A172 (cell line): ENCODE results near the gene HYDIN. TPM values are rescaled to one million over a fixed set of nuclear protein-coding genes. Genes with fewer than 3 reads are reported as not detected.
"Not testable (repeated sequence)": the region's sequence is repeated elsewhere in the genome, so short reads cannot be mapped to it uniquely, and the experiment has no call there.

Experiments used
- DNase-seq: peaks from one replicate; pipeline ENCODE4 v3.0.0-alpha.2; 2015; ENCODE audit warnings: low spot score
- total RNA-seq: library from RNA; depleted of rRNA; stranded (reverse); fragments of >200 nt; shearing (Covaris generic); gene quantifications from 2 replicates; pipeline ENCODE4 v1.2.3, GENCODE V29; 2014

HYDIN gene
- total RNA-seq, 1 experiment from 2014 or later, result 0.31 TPM

DNA sequence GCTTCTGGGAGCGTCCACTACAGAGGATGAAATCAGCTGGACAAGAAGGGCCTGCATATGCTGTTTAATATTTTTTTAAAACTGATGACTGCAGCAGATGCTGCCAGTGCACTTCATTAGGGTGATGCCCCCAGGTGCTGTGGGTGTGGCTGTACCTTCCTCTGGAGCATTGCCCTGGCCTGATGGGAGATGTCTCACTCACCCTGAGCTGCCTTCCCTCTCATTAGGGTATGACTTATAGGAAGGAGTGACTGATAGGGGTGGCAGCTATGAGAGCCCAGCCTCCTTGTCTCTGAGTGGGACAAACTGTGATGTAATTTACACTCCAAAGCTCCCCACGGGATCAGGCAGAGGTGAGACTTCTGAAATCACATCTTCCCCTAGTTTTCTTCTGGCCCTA, 234.7 kb downstream of the HYDIN start:
- DNase-seq, result not testable (repeated sequence)

DNA sequence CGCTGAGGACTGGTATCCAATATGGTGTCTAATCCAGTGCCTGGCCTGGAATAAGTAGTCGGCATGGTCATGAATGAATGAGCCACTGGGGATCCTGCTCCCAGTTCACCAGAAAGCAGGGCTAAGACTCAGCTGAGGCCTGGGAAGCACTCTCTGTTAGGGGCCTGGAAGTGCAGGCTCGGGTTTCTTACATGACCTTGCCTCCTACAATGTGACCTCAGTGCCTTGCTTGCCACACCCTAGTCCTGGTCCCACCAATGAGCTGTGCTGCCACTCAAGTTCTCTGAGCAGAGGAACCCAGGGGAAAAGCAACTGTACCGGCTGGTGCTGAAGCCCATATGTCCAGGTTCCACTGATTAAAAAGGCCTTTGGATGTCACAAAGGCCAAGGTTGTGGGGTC, 238.0 kb downstream of the HYDIN start:
- DNase-seq, result not testable (repeated sequence)

DNA sequence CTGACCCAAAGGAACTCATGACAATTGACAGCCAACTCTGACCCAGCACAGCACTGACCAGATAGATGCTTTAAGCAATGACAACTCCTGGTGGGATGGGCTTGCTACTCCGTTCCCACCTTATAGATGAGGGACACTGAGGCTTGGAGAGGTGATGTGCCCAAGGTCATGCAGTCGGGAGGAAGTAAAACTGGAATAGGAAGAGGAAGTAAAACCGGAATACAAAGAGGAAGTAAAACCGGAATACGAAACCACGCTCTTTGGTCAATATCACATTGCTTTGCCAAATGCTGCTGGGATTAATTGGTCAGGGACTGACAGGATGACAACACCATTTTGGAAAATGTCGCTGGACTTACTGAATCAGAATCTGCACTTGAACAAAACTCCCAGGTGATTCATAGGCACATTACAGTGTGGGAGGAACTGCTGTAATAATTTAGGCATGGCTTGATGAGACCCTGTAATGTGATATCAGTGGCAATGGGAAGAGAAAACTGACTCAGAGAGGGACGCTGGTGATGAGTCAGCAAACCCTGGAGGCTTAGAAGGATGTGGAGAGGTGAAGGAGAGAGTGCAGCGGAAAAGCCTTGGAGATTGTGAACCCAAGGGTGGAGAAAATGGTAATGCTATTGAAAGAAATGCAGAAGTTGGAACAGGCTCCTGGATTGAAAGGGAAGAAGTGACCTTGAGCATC, 243.4 kb downstream of the HYDIN start:
- not testable (repeated sequence) for DNase-seq

DNA sequence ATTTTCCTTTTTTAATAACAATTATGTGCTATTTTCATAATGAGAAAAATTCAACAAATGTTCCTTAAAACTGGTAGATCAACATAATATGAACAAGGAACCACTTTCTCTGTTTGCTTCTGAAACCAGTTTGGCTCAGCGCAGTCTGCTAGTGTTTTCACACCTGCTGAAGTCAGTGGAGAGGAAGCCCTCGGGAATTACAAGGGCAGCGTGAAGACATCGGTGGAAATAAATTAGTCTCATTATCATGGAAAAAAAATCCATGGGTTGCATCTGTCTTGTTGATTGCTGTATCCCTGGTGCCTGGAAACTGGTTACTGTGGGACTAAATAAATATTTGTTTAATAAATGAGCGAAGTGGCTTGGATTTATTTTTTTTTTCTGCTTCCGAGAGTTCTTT, 245.8 kb downstream of the HYDIN start:
- DNase-seq, result not testable (repeated sequence)

DNA sequence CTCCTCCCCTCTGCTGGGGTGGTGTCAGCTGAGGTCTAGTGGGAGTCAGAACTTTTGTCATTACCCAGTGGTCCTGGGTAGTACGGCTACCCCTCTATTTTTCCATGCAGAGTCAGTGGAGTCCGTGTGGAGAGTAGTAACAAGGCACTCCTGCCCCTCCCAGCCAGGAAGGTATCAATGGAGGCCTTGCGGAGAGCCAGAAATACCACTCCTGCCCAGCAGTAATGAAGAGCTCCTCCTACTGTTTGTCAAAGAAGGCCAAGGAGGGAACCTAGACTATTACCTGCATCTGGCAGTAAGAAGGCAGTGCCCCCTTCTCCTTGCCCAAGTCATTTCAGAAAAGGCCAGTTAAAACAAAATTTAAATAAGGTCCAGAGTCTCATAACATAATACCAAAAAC, 262.2 kb downstream of the HYDIN start:
- DNase-seq, result not testable (repeated sequence)

DNA sequence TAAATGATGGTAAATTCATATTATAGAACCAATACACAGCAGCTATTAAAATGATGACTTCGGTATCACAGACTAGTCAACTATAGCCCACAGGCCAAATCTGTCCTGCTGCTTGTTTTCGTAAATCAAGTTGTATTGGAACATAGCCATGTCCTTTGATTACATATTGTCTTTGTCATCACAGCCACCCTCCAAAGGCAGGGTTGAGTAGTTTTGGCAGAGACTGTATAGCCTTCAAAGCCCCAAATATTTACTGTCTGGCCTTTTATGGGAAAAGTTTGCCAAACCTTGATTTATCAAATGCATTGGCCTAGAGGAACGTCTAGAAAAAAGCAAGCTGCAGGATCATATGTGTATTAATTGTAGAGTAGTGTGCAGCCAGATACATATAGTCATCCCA, 270.4 kb downstream of the HYDIN start:
- not testable (repeated sequence) for DNase-seq

DNA sequence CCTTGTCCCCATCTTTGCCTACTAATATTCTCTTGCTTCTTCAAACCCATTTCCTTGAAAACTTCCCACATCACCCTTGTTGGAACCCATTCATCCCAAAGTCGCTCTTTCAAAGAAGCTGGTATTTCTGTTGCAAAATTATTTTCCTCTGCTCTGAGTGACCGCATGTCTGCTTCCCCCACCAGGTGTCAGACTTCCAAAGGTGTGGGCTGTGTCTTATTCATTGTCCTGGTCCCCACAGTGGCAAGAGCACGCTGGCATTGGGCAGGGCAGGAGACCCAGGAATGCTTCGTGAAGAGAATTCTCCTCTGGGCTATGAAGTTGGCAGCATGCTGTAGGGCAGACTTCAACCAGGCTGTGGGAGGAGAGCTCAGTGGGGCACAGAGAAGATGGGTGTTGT, 275.6 kb downstream of the HYDIN start:
- not testable (repeated sequence) for DNase-seq

DNA sequence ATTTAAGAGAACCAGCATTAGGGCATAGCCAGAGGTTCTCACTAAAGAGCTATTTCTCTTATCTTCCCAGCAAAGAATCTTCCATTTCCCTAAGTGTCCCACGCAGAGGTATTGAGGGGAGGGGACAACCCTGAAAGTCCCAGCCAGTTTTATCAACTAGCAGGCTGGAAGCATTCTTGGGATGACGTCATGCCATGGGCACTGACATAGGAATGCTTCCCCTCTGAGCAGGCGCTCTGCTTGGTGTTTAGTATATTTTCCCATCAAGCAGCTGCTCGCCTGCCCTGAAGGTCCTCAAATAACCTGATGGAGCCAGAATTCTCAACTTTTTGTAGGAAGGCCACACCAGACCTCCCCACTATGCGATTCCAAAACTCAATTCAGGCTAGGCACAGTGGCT, 276.7 kb downstream of the HYDIN start:
- DNase-seq, result not testable (repeated sequence)

DNA sequence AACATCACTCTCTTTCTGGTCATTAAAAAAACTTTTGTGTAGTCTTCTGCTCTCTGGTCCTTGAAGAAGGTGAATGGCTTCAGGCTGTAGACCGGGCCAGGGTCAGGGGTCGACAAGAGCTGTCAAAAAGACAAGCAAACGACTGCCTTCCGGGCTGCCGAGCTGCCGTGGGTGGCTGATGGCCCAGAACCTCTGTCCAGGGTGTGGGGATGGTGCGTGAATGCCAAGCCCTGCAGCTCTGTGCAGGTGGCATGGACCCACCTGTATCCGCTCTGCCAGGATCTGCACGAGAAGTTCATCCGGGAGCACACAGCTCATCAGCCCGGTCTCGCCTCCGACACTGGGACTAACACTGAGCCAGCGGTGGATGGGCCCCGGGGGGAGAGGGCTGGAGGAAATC, 287.0 kb downstream of the HYDIN start:
- not testable (repeated sequence) for DNase-seq

DNA sequence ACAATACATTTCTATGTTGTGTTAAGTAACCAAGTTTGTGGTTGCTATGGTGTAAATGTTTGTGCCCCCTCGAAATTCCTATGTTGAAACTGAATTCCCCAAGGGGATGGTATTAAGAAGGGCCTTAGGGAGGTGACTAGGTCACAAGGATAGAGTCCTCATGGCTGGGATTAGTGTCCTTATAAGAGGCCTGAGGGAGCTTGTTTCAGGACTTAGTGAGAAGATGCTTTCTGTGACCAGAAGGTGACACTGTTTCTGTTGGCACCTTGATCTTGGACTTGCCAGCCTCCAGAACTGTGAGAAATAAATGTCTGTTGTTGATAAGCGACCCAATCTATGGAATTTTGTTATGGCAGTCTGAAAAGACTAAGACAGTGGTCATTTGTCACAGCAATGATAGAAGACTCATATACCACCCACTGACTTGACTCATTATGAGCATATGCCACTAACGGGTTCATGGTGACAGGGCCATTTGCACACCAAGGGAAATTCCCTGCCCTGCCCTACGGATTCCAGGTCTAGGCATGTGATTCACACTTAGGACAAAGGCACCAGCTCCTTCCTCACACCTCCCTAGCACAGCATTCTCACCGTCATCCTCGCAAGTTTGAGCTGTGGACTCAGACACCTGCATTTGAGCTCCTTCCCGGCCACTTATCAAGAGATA, 290.7 kb downstream of the HYDIN start:
- not testable (repeated sequence) for DNase-seq

DNA sequence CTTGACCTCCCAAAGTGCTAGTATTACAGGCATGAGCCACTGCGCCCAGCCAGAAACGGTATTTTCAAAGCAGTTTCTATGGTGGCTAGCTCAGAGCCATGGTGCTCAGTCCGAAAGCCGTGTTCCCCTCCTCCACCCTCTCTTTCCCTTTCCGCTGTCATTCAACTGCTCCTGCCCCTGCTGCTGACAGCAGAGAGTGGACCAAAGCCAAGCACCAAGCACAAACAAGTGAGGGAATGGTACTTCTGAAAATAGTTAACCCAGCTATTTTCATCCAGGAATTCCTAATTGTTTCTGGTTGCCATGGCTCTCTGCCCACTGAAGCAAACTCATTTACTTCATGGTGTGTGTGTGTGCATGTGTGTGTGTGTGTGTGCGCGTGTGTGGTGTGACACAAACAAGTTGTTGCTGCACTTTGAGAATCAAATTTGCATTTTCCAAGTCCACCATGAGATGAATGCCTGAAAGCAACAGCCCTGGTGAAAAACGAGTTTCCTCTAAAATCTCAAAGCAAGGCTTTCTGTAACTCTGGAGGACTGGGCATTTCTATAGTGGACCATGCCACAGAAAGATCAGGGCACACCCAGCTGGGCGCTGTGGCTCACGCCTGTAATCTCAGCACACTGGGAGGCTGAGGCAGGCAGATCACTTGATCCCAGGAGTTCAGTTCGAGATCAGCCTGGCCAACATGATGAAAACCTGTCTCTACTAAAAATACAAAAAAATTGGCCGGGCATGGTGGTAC, 293.6 kb downstream of the HYDIN start:
- not testable (repeated sequence) for DNase-seq

DNA sequence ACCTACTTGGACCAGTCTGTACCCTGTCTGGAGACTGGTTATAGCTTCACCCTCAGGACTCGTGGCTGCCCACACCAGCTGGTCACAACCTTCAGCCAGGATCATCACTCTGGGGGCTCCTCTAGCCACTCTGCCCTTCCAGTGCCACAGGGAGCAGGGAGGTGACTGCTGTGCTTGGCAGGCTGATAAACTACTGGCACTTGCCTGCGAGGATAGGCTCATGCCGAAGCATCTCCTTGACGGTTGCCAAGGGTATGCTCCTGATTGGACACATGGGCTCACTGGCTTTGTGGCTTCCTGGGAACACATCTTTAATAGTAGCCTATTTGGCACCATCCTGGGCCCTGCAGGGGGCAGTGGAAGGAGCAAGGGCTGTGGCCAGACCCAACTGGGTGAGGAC, 295.2 kb downstream of the HYDIN start:
- not testable (repeated sequence) for DNase-seq

DNA sequence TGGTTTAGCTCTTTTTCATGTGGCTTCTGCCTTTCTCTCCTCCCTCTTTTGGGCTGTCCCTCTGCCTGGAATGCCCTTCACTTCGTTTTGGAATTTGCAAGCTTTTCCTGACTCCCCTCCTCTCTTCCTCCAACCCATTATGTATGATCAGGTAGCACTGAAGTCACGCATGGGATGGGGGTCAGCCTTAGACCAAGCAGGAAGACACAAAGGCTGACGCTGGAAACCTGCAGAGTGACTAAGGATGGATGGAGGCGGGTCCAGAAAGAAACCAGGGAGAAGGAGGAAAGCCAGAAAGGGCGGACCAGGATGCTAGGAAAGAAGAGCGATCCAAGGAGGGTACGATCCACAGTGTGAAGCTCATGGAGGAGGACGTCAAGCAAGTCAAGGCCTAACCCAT, 296.8 kb downstream of the HYDIN start:
- not testable (repeated sequence) for DNase-seq

DNA sequence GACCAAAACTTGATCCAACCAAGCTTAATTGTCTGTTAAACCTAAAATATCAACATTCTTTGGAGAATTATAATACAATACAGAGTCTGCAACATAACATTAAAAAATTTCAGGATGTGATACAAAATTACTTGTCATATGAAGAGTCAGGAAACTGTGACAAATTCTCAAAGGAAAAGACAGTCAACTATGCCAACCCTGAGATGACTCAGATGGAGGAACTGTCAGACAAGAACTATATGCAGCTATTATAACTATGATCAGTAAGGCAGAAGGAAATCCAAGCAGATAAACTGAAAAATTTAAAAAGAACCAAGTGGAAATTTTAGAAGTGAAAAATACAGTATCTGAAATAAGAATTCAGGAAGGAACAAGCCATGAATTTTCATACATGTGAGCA, 299.8 kb downstream of the HYDIN start:
- DNase-seq, result not testable (repeated sequence)

DNA sequence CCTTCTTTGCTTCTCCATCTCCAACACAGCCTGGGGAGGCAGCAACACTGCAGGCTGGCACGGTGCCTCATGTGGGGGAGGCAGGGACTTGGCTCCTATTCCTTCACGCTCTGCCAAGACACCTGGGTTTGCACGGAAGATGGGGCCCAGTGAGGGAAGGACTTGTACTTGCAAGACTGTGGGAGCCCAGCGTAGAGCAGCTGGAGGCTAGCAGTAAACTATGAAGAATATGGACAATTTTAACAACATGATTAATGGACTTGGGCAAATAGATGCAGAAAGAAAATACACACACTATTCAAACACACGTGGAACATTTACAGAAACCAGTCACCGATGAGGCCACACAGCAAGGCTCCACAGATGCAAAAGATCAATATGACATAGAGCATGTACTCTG, 308.4 kb downstream of the HYDIN start:
- DNase-seq, result not testable (repeated sequence)

DNA sequence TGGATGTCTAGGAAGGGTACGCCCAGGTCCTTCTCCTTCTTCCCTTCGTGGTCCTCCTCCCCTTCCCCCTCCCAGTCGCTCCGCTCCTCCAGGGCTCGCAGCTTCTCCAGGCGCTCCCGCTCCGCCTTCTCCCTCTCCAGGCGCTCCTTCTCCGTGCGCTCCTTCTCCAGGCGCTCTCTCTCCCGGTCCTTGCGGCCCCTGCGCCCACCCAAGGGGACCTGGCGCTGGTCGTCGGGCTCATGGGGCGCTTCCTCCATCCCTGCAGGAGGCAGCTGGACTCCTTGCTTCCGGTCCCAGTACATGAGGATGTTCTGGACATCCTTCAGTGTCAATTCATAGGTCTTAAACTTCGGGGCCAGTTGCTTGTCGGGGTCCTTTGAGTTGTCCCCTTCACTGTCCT, 309.9 kb downstream of the HYDIN start:
- DNase-seq, result not testable (repeated sequence)

DNA sequence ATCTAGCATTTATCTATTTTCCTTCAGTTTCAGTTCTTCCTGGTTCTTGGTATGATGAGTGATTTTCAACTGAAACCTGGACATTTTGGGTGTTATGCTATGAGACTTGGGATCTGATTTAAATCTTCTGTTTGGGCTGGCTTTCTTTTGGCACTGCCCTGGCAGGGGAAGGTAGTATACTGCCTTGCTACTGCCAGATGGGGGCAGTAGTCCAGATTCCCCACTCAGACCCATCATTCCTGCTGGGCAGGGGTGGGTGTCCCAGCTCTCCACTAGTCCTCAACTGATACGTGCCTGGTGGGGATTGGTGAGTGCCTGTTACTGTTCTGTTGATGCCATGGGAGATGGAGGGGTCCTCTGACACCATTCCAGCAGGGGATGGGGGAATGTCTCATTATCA, 342.3 kb downstream of the HYDIN start:
- not testable (repeated sequence) for DNase-seq

DNA sequence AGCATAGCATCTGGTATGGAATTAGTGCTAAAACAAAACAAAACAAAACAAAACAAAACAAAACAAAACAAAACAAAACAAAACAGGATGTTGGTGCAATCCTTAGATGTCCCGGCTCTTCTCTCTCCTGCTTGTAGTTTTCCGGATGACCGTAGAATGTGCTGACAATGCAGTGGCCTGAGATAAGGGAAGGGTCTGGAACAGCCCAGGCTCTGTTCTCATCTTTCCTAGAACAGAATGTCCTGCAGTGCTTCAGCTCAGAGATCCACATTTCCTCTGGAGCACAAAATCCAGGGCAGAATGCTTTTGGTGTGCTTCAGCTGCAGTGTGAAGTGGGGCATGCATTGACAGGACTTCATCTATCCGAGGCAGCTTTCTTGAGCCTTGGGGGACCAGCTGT, 345.9 kb downstream of the HYDIN start:
- not testable (repeated sequence) for DNase-seq

DNA sequence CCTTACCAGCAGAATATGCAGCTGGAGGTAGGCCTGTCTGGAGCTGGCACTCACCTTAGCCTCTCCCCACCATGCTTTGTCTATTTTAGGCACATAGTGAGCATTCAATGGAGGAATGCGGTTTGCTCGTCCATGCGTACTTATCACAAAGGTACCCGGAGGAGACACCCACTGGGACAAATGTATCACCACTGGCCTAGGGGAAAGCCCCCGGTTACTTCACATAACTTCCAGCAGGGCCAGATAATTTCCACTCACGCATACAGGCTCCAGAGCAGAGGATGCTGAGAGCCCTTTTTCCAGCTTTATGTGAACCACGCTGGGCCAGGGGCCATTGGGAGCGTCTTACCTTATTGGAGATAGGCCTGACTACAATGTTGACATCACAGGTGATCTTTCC, 348.2 kb downstream of the HYDIN start:
- DNase-seq, result not testable (repeated sequence)

DNA sequence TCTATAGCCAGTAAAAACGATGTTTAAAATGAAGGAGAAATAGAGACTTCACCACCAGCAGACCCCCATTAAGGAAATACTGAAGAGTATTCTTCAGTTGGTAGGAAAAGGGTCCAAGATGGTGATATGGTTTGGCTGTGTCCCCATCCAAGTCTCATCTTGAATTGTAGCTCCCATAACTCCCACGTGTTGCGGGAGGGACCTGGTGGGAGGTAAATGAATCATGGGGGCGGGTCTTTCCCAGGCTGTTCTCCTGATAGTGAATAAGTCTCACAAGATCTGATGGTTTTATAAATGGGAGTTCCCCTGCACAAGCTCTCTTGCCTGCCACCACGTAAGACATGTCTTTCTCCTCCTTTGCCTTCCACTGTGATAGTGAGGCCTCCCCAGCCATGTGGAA, 352.6 kb downstream of the HYDIN start:
- peak; percentile 44 for DNase-seq

DNA sequence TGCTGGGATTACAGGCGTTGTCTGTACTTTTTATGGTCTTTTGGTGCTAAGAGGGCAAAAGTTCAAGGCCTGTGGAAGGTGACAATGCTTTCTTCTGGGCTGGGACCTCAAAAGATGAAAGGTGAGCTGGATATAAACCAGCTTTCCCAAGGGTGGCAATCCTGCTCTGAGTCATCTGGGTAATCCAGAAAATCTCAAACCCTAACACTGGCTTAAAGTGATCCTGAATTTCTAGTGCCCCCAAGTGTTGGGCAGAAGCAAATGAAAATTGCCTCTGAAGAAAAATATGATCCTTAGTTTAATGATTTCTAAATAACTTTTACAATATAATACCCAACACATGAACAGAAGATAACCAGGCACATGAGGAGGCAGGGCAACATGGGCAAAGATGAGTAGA, 354.1 kb downstream of the HYDIN start:
- not testable (repeated sequence) for DNase-seq

DNA sequence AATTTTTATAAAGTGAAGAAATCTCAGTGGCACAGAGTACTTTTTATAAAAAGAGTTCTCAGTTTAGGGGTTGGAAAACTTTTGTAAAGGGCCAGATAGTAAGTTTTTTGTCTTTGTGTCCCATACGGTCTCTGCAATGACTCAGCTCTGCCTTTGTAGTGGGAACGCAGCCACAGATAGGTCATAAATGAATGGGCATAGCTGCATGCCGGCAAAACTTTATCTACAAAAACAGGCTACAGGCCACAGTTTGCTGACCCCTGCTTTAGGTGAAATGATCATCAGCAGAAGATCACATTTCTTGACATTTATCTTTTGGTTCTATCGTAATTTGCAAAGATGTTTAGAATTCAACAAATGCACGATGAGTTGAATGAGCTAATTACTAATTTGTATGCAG, 365.8 kb downstream of the HYDIN start:
- peak; percentile 1 for DNase-seq

DNA sequence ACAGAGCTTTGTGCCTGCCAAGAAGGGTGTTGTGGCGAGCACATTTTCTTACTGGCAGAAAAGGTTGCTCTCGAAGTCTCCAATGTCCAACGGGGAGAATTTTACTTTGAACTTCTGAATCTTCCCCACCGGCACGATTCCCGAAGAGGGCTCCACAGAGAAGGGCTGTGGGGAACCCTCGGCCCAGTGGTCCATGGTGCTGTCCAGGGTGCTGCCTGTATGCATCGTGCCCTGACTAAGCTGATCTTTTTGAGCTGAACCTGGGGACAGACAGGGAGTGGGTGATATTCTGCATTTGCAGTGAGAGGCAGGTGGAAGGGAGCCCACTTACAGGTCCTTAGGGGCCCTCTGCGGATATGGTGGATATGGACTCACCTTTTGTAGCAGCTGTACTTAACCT, 368.5 kb downstream of the HYDIN start:
- DNase-seq, result not testable (repeated sequence)
